Activated CD4-positive, alpha-beta memory T cell treated with anti-CD3 and anti-CD28 coated beads, Interleukin-2, amount 10 ng/mL, durations not matched to agents 7 days and 5 days (primary cell): ENCODE results near the gene SLC36A1. TPM values are rescaled to one million over a fixed set of nuclear protein-coding genes. Genes with fewer than 3 reads are reported as not detected.
"Not testable (repeated sequence)": the region's sequence is repeated elsewhere in the genome, so short reads cannot be mapped to it uniquely, and the experiment has no call there.

Experiments used
- CTCF ChIA-PET: fragments of 350-600 bp; sonication (Branson Sonifier 250); formaldehyde crosslinking; loops from one replicate; lab custom pipeline; 2021; ENCODE audit warnings: antibody characterized with exemption, inconsistent platforms; lab: Charles Lee
- POLR2A ChIA-PET: fragments of 350-600 bp; sonication (Branson Sonifier 250); formaldehyde crosslinking; loops from one replicate; lab custom pipeline; 2021; ENCODE audit warnings: antibody characterized with exemption; lab: Charles Lee
- DNase-seq: peaks from one replicate; pipeline ENCODE4 v3.0.0-alpha.2; 2020
- H3K27ac Mint-ChIP-seq: one replicate; pipeline ENCODE4 v1.8.0; 2021; ENCODE audit warnings: mild to moderate bottlenecking, mixed read lengths
- H3K27me3 Mint-ChIP-seq: one replicate; pipeline ENCODE4 v1.8.0; 2021; ENCODE audit warnings: mixed read lengths
- H3K36me3 Mint-ChIP-seq: one replicate; pipeline ENCODE4 v1.8.0; 2021; ENCODE audit warnings: low read depth, mixed read lengths
- H3K4me1 Mint-ChIP-seq: one replicate; pipeline ENCODE4 v1.8.0; 2021; ENCODE audit warnings: mixed read lengths
- H3K4me3 Mint-ChIP-seq: one replicate; pipeline ENCODE4 v1.8.0; 2021; ENCODE audit warnings: mild to moderate bottlenecking, mixed read lengths
- H3K9me3 Mint-ChIP-seq: one replicate; pipeline ENCODE4 v1.8.0; 2021; ENCODE audit warnings: mixed read lengths
- total RNA-seq, 2 experiments: library from RNA; stranded (reverse); gene quantifications; one replicate each; pipeline ENCODE4 v1.2.3, GENCODE V29; 2021

SLC36A1 gene
- 1 to 10 TPM; 5.4 to 6.4 TPM for total RNA-seq

- Mint-ChIP-seq H3K9me3 (no peaks in the 10 kb centered on the region), H3K4me3 (peak within 1 kb of the TSS; percentile 95), H3K36me3 (no peaks in the 10 kb centered on the region), H3K27me3 (peaks cover 29% of the 10 kb centered on the region), H3K27ac (peak within 1 kb of the TSS; percentile 77), H3K4me1 (peaks cover 25% of the 10 kb centered on the region)
- peak; percentile 93 for DNase-seq
- ChIA-PET POLR2A (interaction anchor here (0.9 to 2.6 kb wide), 9 partner anchors 28 to 998 kb away, joined by 3 to 24 read pairs (median 3); partner anchors contain the start of genes G3BP1, RBM22 and RPS14), CTCF (interaction anchor here (0.7 to 4.3 kb wide), 26 partner anchors 10 to 696 kb away, joined by 3 to 60 read pairs (median 5); partner anchors contain the start of genes G3BP1 and GM2A)
Measured at GRCh38 chr5:151447174-151448037, at the start of gene SLC36A1. Gene SLC36A1, plus strand, starts transcription at chr5:151447603. Its CDS starts 11,190 bp downstream, at chr5:151458793.

- Mint-ChIP-seq H3K27ac (no peak overlapping the region), H3K36me3 (no peaks in the 10 kb centered on the region), H3K9me3 (no peaks in the 10 kb centered on the region), H3K4me1 (no peaks in the 10 kb centered on the region), H3K4me3 (no peak overlapping the region), H3K27me3 (peaks cover 30% of the 10 kb centered on the region)
- no peak for DNase-seq
- ChIA-PET CTCF (interaction anchor here (0.7 kb wide), 1 partner anchor 449 kb away, joined by 3 read pairs; no protein-coding TSS in a partner anchor), POLR2A (no interaction called here)
Measured at GRCh38 chr5:151405334-151406160, 41.9 kb upstream of the SLC36A1 start.

GRCh38 chr5:151406322-151406947 is 41.0 kb upstream of the SLC36A1 start:
- H3K4me3 Mint-ChIP-seq, result no peak overlapping the region
- ChIA-PET POLR2A (no interaction called here), CTCF (no interaction called here)
- no peaks in the 10 kb centered on the region for H3K4me1 Mint-ChIP-seq
- H3K36me3 Mint-ChIP-seq, result no peaks in the 10 kb centered on the region
- no peak overlapping the region for H3K27ac Mint-ChIP-seq
- H3K27me3 Mint-ChIP-seq, result peaks cover 22% of the 10 kb centered on the region
- DNase-seq, result no peak
- H3K9me3 Mint-ChIP-seq, result no peaks in the 10 kb centered on the region

- Mint-ChIP-seq H3K9me3 (no peaks in the 10 kb centered on the region), H3K27ac (no peak overlapping the region), H3K27me3 (peaks cover 10% of the 10 kb centered on the region), H3K36me3 (no peaks in the 10 kb centered on the region), H3K4me3 (no peak overlapping the region), H3K4me1 (no peaks in the 10 kb centered on the region)
- DNase-seq, result no peak
- CTCF ChIA-PET, result no interaction called here
- POLR2A ChIA-PET, result no interaction called here
Measured at GRCh38 chr5:151408591-151409230, 38.7 kb upstream of the SLC36A1 start.

DNA sequence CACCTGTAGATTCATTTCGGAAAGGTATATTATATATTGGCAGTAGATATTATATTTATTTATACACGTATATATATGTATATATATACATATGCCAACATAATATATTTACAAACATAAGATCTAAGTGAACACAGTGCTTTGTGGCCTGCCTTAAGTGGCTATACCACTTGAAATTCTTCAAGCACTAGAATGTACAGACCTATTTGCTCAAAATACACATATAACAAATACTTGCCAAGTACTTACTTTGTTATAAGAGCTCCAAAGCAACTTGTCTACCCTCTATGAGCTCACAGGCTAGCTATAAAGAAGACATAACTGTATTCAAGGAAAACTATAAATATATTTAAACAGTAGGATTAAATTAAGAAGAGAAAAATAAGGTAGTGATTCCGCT is 33.6 kb upstream of the SLC36A1 start:
- ChIA-PET CTCF (no interaction called here), POLR2A (no interaction called here)

GRCh38 chr5:151414536-151414935 is 32.9 kb upstream of the SLC36A1 start:
- H3K9me3 Mint-ChIP-seq, result peaks cover 16% of the 10 kb centered on the region
- no peak overlapping the region for H3K27ac Mint-ChIP-seq
- CTCF ChIA-PET, result no interaction called here
- H3K27me3 Mint-ChIP-seq, result peaks cover 7% of the 10 kb centered on the region
- H3K4me3 Mint-ChIP-seq, result no peak overlapping the region
- POLR2A ChIA-PET, result no interaction called here
- no peaks in the 10 kb centered on the region for H3K36me3 Mint-ChIP-seq
- no peaks in the 10 kb centered on the region for H3K4me1 Mint-ChIP-seq
- DNase-seq, result no peak

More for the DNA sequence above, 33.6 kb upstream of the SLC36A1 start:
- Mint-ChIP-seq H3K27me3 (peaks cover 7% of the 10 kb centered on the region), H3K36me3 (no peaks in the 10 kb centered on the region), H3K4me3 (no peak overlapping the region), H3K4me1 (no peaks in the 10 kb centered on the region), H3K9me3 (peaks cover 12% of the 10 kb centered on the region), H3K27ac (no peak overlapping the region)
- no peak for DNase-seq

GRCh38 chr5:151417712-151418111 is 29.7 kb upstream of the SLC36A1 start:
- POLR2A ChIA-PET, result no interaction called here

GRCh38 chr5:151420127-151420526 is 27.3 kb upstream of the SLC36A1 start:
- Mint-ChIP-seq H3K27ac (no peak overlapping the region), H3K4me3 (no peak overlapping the region), H3K4me1 (no peaks in the 10 kb centered on the region), H3K9me3 (peaks cover 16% of the 10 kb centered on the region), H3K36me3 (no peaks in the 10 kb centered on the region), H3K27me3 (peaks cover 18% of the 10 kb centered on the region)
- POLR2A ChIA-PET, result no interaction called here
- DNase-seq, result no peak
- CTCF ChIA-PET, result no interaction called here

More at GRCh38 chr5:151417712-151418111, 29.7 kb upstream of the SLC36A1 start:
- CTCF ChIA-PET, result no interaction called here
- Mint-ChIP-seq H3K4me3 (no peak overlapping the region), H3K27ac (no peak overlapping the region), H3K27me3 (peaks cover 5% of the 10 kb centered on the region), H3K4me1 (no peaks in the 10 kb centered on the region), H3K9me3 (peaks cover 16% of the 10 kb centered on the region), H3K36me3 (no peaks in the 10 kb centered on the region)
- DNase-seq, result no peak

DNA sequence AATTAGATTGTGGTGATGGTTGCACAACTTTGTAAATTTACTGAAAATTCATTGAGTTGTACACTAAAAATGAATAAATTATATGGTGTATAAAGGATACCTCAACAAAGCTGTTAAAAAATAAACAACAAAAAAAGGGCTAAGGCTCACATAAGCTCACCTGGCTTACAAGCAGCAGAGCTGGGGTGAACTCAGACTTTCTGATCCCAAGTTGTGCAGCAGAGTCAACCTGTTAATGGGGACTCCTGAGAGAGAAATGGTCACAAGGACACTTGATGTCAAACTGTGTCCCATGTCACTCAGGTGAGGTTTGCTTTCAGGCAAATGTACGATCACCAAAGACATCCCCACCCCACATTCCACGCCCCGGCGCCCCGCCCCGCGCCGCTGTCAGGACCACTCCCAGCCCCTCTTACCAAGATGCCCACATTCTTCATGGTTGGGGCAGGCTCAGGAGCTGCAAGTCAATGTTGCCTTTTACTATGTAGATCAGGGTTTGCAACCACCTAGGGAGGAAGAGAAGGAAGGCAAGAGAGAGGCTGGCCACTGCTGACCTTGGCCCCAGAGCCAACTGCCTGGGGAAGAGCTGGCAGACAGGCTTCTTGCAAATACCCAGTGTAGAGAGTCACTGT is 22.4 kb upstream of the SLC36A1 start:
- POLR2A ChIA-PET, result no interaction called here
- H3K27ac Mint-ChIP-seq, result no peak overlapping the region
- no peak overlapping the region for H3K4me3 Mint-ChIP-seq
- H3K27me3 Mint-ChIP-seq, result peaks cover 21% of the 10 kb centered on the region
- H3K9me3 Mint-ChIP-seq, result peaks cover 2% of the 10 kb centered on the region
- no peaks in the 10 kb centered on the region for H3K4me1 Mint-ChIP-seq
- no peaks in the 10 kb centered on the region for H3K36me3 Mint-ChIP-seq
- no peak for DNase-seq
- CTCF ChIA-PET, result no interaction called here

DNA sequence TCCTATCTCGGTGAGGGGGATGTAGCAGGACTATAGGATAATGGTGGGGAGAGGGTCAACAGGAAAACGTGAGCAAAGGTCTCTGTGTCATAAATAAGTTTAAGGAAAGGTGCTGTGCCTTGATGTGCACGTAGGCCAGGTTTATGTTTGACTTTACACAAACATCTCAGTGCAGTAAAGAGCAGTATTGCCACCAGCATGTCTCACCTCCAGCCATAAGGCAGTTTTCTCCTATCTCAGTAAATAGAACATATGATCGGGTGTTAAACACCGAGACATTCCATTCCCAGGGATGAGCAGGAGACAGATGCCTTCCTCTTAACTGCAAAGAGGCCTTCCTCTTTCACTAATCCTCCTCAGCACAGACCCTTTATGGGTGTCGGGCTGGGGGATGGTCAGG is 21.1 kb upstream of the SLC36A1 start:
- POLR2A ChIA-PET, H3K36me3 Mint-ChIP-seq, H3K27ac Mint-ChIP-seq, H3K4me1 Mint-ChIP-seq, CTCF ChIA-PET, H3K4me3 Mint-ChIP-seq, H3K9me3 Mint-ChIP-seq, DNase-seq: not testable (repeated sequence)
- peaks cover 21% of the 10 kb centered on the region for H3K27me3 Mint-ChIP-seq

DNA sequence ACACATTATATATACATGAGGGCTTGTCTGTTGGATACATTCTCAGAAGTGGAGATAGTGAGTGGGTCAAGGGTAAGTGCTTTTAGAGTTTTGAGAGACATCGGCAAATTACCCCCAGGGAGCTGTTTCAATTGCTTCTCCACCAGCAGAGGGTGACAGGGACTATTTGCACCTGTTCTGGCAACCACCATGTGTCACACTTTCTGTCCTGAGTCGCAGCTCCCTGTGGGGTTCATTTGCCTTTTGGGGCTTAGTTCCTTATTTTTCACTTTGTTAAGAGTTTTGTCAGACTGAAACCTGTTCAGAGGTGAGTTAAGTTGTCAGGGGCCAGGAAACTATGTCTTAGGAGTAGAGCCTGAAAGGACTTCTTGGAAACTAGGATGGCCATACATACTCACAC is 20.1 kb upstream of the SLC36A1 start:
- no peak overlapping the region for H3K4me3 Mint-ChIP-seq
- no peak overlapping the region for H3K27ac Mint-ChIP-seq
- no peaks in the 10 kb centered on the region for H3K36me3 Mint-ChIP-seq
- no peaks in the 10 kb centered on the region for H3K4me1 Mint-ChIP-seq
- H3K9me3 Mint-ChIP-seq, result peaks cover 2% of the 10 kb centered on the region
- POLR2A ChIA-PET, result no interaction called here
- H3K27me3 Mint-ChIP-seq, result peaks cover 16% of the 10 kb centered on the region
- CTCF ChIA-PET, result interaction anchor here (1.2 kb wide), 1 partner anchor 21 kb away, joined by 3 read pairs; the partner anchor contains the start of gene SLC36A1
- DNase-seq, result no peak

- Mint-ChIP-seq H3K4me1 (no peaks in the 10 kb centered on the region), H3K9me3 (peaks cover 2% of the 10 kb centered on the region), H3K4me3 (no peak overlapping the region), H3K36me3 (no peaks in the 10 kb centered on the region), H3K27ac (no peak overlapping the region), H3K27me3 (peaks cover 12% of the 10 kb centered on the region)
- ChIA-PET POLR2A (no interaction called here), CTCF (no interaction called here)
- DNase-seq, result no peak
Measured at GRCh38 chr5:151430731-151431130, 16.7 kb upstream of the SLC36A1 start.
